ENCODE results near the gene CNTN1. TPM values are rescaled to one million over a fixed set of nuclear protein-coding genes. Genes with fewer than 3 reads are reported as not detected.
A peak's percentile ranks its signal among the peaks of the same experiment; 100 is the strongest.

Gene CNTN1
- total RNA-seq, 1 donor: 1.7 TPM

- no peak for TF ChIP-seq CTCF (IDR thresholded peaks at IDR 0.05; ENCODE audit: insufficient read depth, low read depth, low read length)
- no peak overlapping the region for H3K4me3 ChIP-seq (ENCODE audit: low read depth, low read length)
- DNase-seq (ENCODE audit: low read depth): no peak
Observed at GRCh38 chr12:40646911-40647310, 45.3 kb upstream of the CNTN1 start.

GRCh38 chr12:40647651-40648050, 44.6 kb upstream of the CNTN1 start:
- H3K4me3 ChIP-seq (ENCODE audit: low read depth, low read length): no peak overlapping the region
- no peak for DNase-seq (ENCODE audit: low read depth)
- no peak for TF ChIP-seq CTCF (IDR thresholded peaks at IDR 0.05; ENCODE audit: insufficient read depth, low read depth, low read length)

GRCh38 chr12:40648519-40648918, 43.7 kb upstream of the CNTN1 start:
- no peak for TF ChIP-seq CTCF (IDR thresholded peaks at IDR 0.05; ENCODE audit: insufficient read depth, low read depth, low read length)
- no peak overlapping the region for H3K4me3 ChIP-seq (ENCODE audit: low read depth, low read length)
- DNase-seq (ENCODE audit: low read depth): no peak

GRCh38 chr12:40650038-40650704, 42.1 kb upstream of the CNTN1 start:
- H3K4me3 ChIP-seq (ENCODE audit: low read depth, low read length): no peak overlapping the region
- no peak for DNase-seq (ENCODE audit: low read depth)
- no peak for TF ChIP-seq CTCF (IDR thresholded peaks at IDR 0.05; ENCODE audit: insufficient read depth, low read depth, low read length)

- no peak overlapping the region for H3K4me3 ChIP-seq (ENCODE audit: low read depth, low read length)
- no peak for TF ChIP-seq CTCF (IDR thresholded peaks at IDR 0.05; ENCODE audit: insufficient read depth, low read depth, low read length)
- DNase-seq (ENCODE audit: low read depth): peak; percentile 18
Observed at GRCh38 chr12:40655451-40655850, 36.8 kb upstream of the CNTN1 start.

GRCh38 chr12:40662366-40662765, 29.9 kb upstream of the CNTN1 start:
- DNase-seq (ENCODE audit: low read depth): no peak
- no peak for TF ChIP-seq CTCF (IDR thresholded peaks at IDR 0.05; ENCODE audit: insufficient read depth, low read depth, low read length)
- no peak overlapping the region for H3K4me3 ChIP-seq (ENCODE audit: low read depth, low read length)

GRCh38 chr12:40663781-40664180, 28.5 kb upstream of the CNTN1 start:
- no peak for DNase-seq (ENCODE audit: low read depth)
- no peak for TF ChIP-seq CTCF (IDR thresholded peaks at IDR 0.05; ENCODE audit: insufficient read depth, low read depth, low read length)
- no peak overlapping the region for H3K4me3 ChIP-seq (ENCODE audit: low read depth, low read length)

Data from fibroblast of villous mesenchyme (primary cell).